Activated effector memory CD4-positive, alpha-beta T cell treated with anti-CD3 and anti-CD28 coated beads, Interleukin-2, amount 50 U/mL, for 16 hours (primary cell): ENCODE data around the gene SUCLG2.

ENCODE experiments used
- DNase-seq: peaks from one replicate; pipeline ENCODE4 v3.0.0-alpha.2; 2020

SUCLG2 gene

GRCh38 chr3:67495751-67496150, 158.7 kb downstream of the SUCLG2 start:
- no peak for DNase-seq

- DNase-seq, result no peak
Measured at GRCh38 chr3:67493808-67494207, 160.6 kb downstream of the SUCLG2 start.

GRCh38 chr3:67490658-67491057, 163.8 kb downstream of the SUCLG2 start:
- DNase-seq, result no peak

- DNase-seq, result no peak
Measured at GRCh38 chr3:67489816-67490215, 164.6 kb downstream of the SUCLG2 start.

GRCh38 chr3:67487564-67488114, 166.8 kb downstream of the SUCLG2 start:
- no peak for DNase-seq

GRCh38 chr3:67486883-67487282, 167.5 kb downstream of the SUCLG2 start:
- DNase-seq, result no peak

- DNase-seq, result no peak
Measured at GRCh38 chr3:67484085-67484484, 170.3 kb downstream of the SUCLG2 start.

GRCh38 chr3:67481126-67481525, 173.3 kb downstream of the SUCLG2 start:
- DNase-seq, result no peak

GRCh38 chr3:67478423-67478822, 176.0 kb downstream of the SUCLG2 start:
- DNase-seq, result no peak

- DNase-seq, result no peak
Measured at GRCh38 chr3:67474311-67474710, 180.1 kb downstream of the SUCLG2 start.

- no peak for DNase-seq
Measured at GRCh38 chr3:67472674-67473201, 181.7 kb downstream of the SUCLG2 start.

- no peak for DNase-seq
Measured at GRCh38 chr3:67470207-67470606, 184.2 kb downstream of the SUCLG2 start.

- no peak for DNase-seq
Measured at GRCh38 chr3:67468511-67468910, 185.9 kb downstream of the SUCLG2 start.

GRCh38 chr3:67463656-67464055, 190.8 kb downstream of the SUCLG2 start:
- DNase-seq, result no peak

- DNase-seq, result no peak
Measured at GRCh38 chr3:67462187-67462586, 192.2 kb downstream of the SUCLG2 start.

- DNase-seq, result no peak
Measured at GRCh38 chr3:67461667-67462142, 192.7 kb downstream of the SUCLG2 start.

- DNase-seq, result no peak
Measured at GRCh38 chr3:67460841-67461510, 193.4 kb downstream of the SUCLG2 start.

GRCh38 chr3:67459796-67460195, 194.6 kb downstream of the SUCLG2 start:
- DNase-seq, result no peak

- no peak for DNase-seq
Measured at GRCh38 chr3:67458896-67459530, 195.4 kb downstream of the SUCLG2 start.

GRCh38 chr3:67458408-67458807, 196.0 kb downstream of the SUCLG2 start:
- DNase-seq, result no peak

GRCh38 chr3:67453628-67454027, 200.8 kb downstream of the SUCLG2 start:
- no peak for DNase-seq

- DNase-seq, result no peak
Measured at GRCh38 chr3:67450153-67450552, 204.3 kb downstream of the SUCLG2 start.

GRCh38 chr3:67447393-67447792, 207.0 kb downstream of the SUCLG2 start:
- no peak for DNase-seq

GRCh38 chr3:67437789-67438188, 216.6 kb downstream of the SUCLG2 start:
- DNase-seq, result no peak
